OCI-LY3 (cell line): ENCODE results near the gene ZNF407.

Experiments used
- H2AFZ ChIP-seq: fragments of 200-600, 300-600 bp; shearing (Covaris generic); 2 replicates; pipeline ENCODE4 v1.6.0; 2014; ENCODE audit warnings: antibody characterized with exemption, low read depth, low read length
- H3K27ac ChIP-seq: fragments of 200-600, 300-600 bp; sonication (generic); 2 replicates; pipeline ENCODE4 v1.5.1; 2014; ENCODE audit warnings: mild to moderate bottlenecking, low read length, moderate library complexity, mixed read lengths
- H3K27me3 ChIP-seq: fragments of 200-600, 300-600 bp; sonication (generic); 2 replicates; pipeline ENCODE4 v1.6.1; 2014; ENCODE audit warnings: low read depth, low read length, mixed read lengths
- H3K36me3 ChIP-seq: fragments of 200-600, 300-600 bp; sonication (generic); replicated peaks from 2 replicates; pipeline ENCODE3; 2014; ENCODE audit warnings: low read depth, low read length, mixed read lengths
- H3K4me1 ChIP-seq: fragments of 300-600, 200-600 bp; sonication (generic); 2 replicates; pipeline ENCODE4 v1.6.1; 2014; ENCODE audit warnings: low read length, mixed read lengths
- H3K4me2 ChIP-seq: fragments of 200-600, 300-600 bp; sonication (generic); 2 replicates; pipeline ENCODE4 v1.6.1; 2014; ENCODE audit warnings: low read length, mixed read lengths
- H3K4me3 ChIP-seq: fragments of 300-600, 200-600 bp; sonication (generic); 2 replicates; pipeline ENCODE4 v1.5.1; 2014; ENCODE audit warnings: antibody characterized with exemption, mild to moderate bottlenecking, low read length, moderate library complexity
- H3K79me2 ChIP-seq: fragments of 300-600, 200-600 bp; shearing (Covaris generic); 2 replicates; pipeline ENCODE4 v1.6.1; 2014; ENCODE audit warnings: mild to moderate bottlenecking, low read length, mixed read lengths
- H3K9ac ChIP-seq: fragments of 300-600, 200-600 bp; shearing (Covaris generic); 2 replicates; pipeline ENCODE4 v1.6.0; 2014; ENCODE audit warnings: mild to moderate bottlenecking, low read length, moderate library complexity
- H3K9me3 ChIP-seq: fragments of 200-600, 300-600 bp; shearing (Covaris generic); 2 replicates; pipeline ENCODE4 v1.6.1; 2014; ENCODE audit warnings: low read length, mixed read lengths; ENCODE audit not compliant: insufficient read depth
- H4K20me1 ChIP-seq: fragments of 200-600, 300-600 bp; sonication (generic); 2 replicates; pipeline ENCODE4 v1.6.1; 2016; ENCODE audit warnings: low read length, mixed read lengths; ENCODE audit not compliant: insufficient read depth
- CTCF ChIP-seq: fragments of 200-600, 300-600 bp; sonication (generic); IDR thresholded peaks from 2 replicates; pipeline ENCODE4 v1.5.1; 2014; ENCODE audit warnings: antibody characterized with exemption, low read length, low read depth
- EZH2phosphoT487 ChIP-seq: fragments of 200-600 bp; shearing (Covaris generic); IDR thresholded peaks from 2 replicates; pipeline ENCODE4 v1.6.1; 2018; ENCODE audit warnings: antibody characterized with exemption, mixed run types, low read depth

The ZNF407 gene

GRCh38 chr18:74551936-74552555 lies 45.6 kb upstream of the ZNF407 start:
- H3K4me2 ChIP-seq: no peak overlapping the region
- H3K9ac ChIP-seq: no peak overlapping the region
- H4K20me1 ChIP-seq: no peaks in the 10 kb centered on the region
- H3K27ac ChIP-seq: no peak overlapping the region
- H3K4me3 ChIP-seq: no peak overlapping the region
- peaks cover 37% of the 10 kb centered on the region for H3K27me3 ChIP-seq
- no peaks in the 10 kb centered on the region for H3K36me3 ChIP-seq
- peak; percentile 98 for TF ChIP-seq CTCF
- no peak for TF ChIP-seq EZH2phosphoT487
- H3K4me1 ChIP-seq: no peaks in the 10 kb centered on the region
- H3K79me2 ChIP-seq: no peaks in the 10 kb centered on the region
- H2AFZ ChIP-seq: no peak overlapping the region
- H3K9me3 ChIP-seq: peaks cover 10% of the 10 kb centered on the region; the same call in 1 of the 2 replicates

DNA sequence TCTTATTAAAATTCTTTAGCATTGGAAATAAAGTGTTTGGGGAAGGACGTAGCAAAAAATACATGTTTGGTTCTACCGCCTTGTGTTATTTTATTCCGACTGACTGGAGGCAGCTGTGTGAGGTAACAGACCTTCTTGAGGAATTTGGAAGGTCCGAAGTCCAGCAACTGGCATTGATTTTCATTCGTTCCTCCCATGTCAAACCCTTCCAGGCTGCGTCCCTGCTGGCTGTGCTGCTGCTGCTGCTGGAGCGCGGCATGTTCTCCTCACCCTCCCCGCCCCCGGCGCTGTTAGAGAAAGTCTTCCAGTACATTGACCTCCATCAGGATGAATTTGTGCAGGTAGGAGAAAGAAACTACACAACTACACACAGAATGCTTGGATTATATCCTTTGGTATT lies 41.5 kb upstream of the ZNF407 start:
- Histone ChIP-seq H2AFZ (no peak overlapping the region), H3K27me3 (peaks cover 47% of the 10 kb centered on the region), H3K4me2 (no peak overlapping the region), H3K27ac (no peak overlapping the region), H3K4me3 (no peak overlapping the region), H3K4me1 (no peaks in the 10 kb centered on the region), H3K36me3 (no peaks in the 10 kb centered on the region), H3K79me2 (no peaks in the 10 kb centered on the region), H3K9me3 (no peaks in the 10 kb centered on the region), H3K9ac (no peak overlapping the region), H4K20me1 (no peaks in the 10 kb centered on the region)
- TF ChIP-seq CTCF (no peak), EZH2phosphoT487 (no peak)

DNA sequence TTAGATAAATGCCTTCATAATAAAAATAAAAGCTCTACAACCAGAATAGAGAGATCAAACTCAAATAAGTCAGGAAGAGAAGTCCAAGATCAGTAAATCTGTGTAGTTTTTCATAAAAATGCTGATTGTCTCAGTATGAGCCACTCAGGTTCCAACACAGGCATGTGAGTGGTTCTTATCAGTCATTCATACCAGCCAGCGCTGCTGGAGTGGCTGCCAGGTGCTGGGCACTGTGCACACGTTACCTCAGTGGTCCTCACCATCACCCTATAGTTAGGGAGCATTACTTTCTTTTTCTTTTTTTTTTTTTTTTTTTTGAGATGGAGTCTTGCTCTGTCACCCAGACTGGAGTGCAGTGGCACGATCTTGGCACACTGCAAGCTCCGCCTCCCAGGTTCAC lies 39.6 kb upstream of the ZNF407 start:
- TF ChIP-seq EZH2phosphoT487 (no peak), CTCF (no peak)
- no peak overlapping the region for H3K27ac ChIP-seq

DNA sequence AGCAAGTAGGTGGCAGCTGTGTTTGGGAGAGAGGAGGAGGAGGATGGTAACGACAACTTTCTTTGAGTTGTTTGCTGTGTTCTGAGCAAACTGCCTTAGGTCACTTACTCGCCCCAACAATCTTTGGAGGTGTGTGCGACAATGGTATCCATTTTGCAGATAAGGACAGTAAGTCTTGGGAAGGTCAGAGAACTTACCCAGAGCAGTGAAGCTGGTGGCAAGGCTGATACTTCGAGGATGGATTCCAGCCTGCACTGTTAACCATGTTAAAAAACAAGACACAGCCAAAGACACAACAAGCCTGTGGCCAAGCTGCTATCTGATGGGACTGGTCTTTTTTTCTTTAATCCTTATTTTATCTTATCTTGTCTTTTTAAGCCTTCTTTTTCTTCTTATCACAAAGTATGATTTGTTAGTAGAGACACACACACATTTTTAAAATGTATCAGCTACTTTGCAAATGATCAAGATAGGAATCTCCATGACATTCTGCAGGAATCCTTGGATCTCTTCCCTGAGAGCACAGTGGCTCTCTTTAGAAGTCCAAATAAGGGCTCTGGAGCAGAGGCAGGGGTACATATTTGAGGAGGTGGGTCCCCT lies 35.4 kb upstream of the ZNF407 start:
- H3K9me3 ChIP-seq: no peaks in the 10 kb centered on the region
- H3K79me2 ChIP-seq: no peaks in the 10 kb centered on the region
- no peak overlapping the region for H3K27ac ChIP-seq
- no peak overlapping the region for H3K4me3 ChIP-seq
- no peaks in the 10 kb centered on the region for H3K36me3 ChIP-seq
- TF ChIP-seq EZH2phosphoT487: no peak
- H3K9ac ChIP-seq: no peak overlapping the region
- H4K20me1 ChIP-seq: no peaks in the 10 kb centered on the region
- H2AFZ ChIP-seq: no peak overlapping the region
- no peak overlapping the region for H3K4me2 ChIP-seq
- H3K27me3 ChIP-seq: peaks cover 15% of the 10 kb centered on the region
- H3K4me1 ChIP-seq: no peaks in the 10 kb centered on the region

More for the DNA sequence above, 39.6 kb upstream of the ZNF407 start:
- Histone ChIP-seq H3K9me3 (no peaks in the 10 kb centered on the region), H3K4me2 (no peak overlapping the region), H3K79me2 (no peaks in the 10 kb centered on the region), H4K20me1 (no peaks in the 10 kb centered on the region), H2AFZ (no peak overlapping the region), H3K27me3 (peaks cover 43% of the 10 kb centered on the region), H3K36me3 (no peaks in the 10 kb centered on the region), H3K4me3 (no peak overlapping the region), H3K9ac (no peak overlapping the region), H3K4me1 (no peaks in the 10 kb centered on the region)
